ENCODE data around the gene FERMT3.

The FERMT3 gene

GRCh38 chr11:64219755-64220154, 13.2 kb downstream of the FERMT3 start:
- H3K36me3 ChIP-seq (ENCODE audit: control insufficient read depth in 1 of 2, insufficient read depth in 2 of 2, low read length in 2 of 2): peaks cover 32 to 36% of the 10 kb centered on the region in 2 experiments
- no peak overlapping the region for H2BK120ac ChIP-seq (ENCODE audit: insufficient read depth, low read length, poor library complexity)

GRCh38 chr11:64220271-64220670, 13.8 kb downstream of the FERMT3 start:
- Histone ChIP-seq H3K27ac (ENCODE audit: low read depth, low read length) (no peak overlapping the region), H3K4me2 (ENCODE audit: low read length) (no peak overlapping the region), H2AFZ (ENCODE audit: insufficient read depth, low read length, poor library complexity) (no peak overlapping the region), H3K4ac (ENCODE audit: low read depth, low read length) (no peak overlapping the region), H2BK120ac (ENCODE audit: insufficient read depth, low read length, poor library complexity) (no peak overlapping the region), H2BK12ac (ENCODE audit: low read length) (no peak overlapping the region), H4K8ac (ENCODE audit: low read depth, low read length) (no peak overlapping the region), H2BK5ac (ENCODE audit: low read depth, low read length, poor library complexity) (no peak overlapping the region), H3K4me3 (ENCODE audit: low read depth, low read length) (no peak overlapping the region), H3K9me3 (ENCODE audit: insufficient read depth, low read depth, low read length) (peaks cover 5% of the 10 kb centered on the region), H3K79me1 (ENCODE audit: low read length) (peaks cover 1% of the 10 kb centered on the region), H3K18ac (ENCODE audit: low read length) (no peak overlapping the region), H3K14ac (ENCODE audit: low read length) (no peak overlapping the region), H3K9ac (ENCODE audit: low read length) (no peak overlapping the region), H3K79me2 (ENCODE audit: control insufficient read depth, insufficient read depth, low read length, poor library complexity) (peaks cover 1% of the 10 kb centered on the region), H4K91ac (ENCODE audit: low read depth, low read length) (no peak overlapping the region), H4K12ac (ENCODE audit: low read depth, low read length) (no peak overlapping the region), H3K23ac (ENCODE audit: low read length) (no peak overlapping the region), H2AK5ac (ENCODE audit: low read length) (no peak overlapping the region), H3K27me3 (ENCODE audit: insufficient read depth, low read length) (no peaks in the 10 kb centered on the region), H3K36me3 (ENCODE audit: control insufficient read depth in 1 of 2, insufficient read depth in 2 of 2, low read length in 2 of 2) (peaks cover 33 to 36% of the 10 kb centered on the region in 2 experiments), H3K4me1 (ENCODE audit: control insufficient read depth in 1 of 2, insufficient read depth in 2 of 2, low read length in 2 of 2) (peaks cover 5 to 7% of the 10 kb centered on the region in 2 experiments)
- no peak for DNase-seq
- no CpG with 5 or more reads among the region's 17 CpGs for WGBS (ENCODE audit: extremely low coverage, insufficient coverage, insufficient read length)

More at GRCh38 chr11:64219755-64220154, 13.2 kb downstream of the FERMT3 start:
- H3K4me1 ChIP-seq (ENCODE audit: control insufficient read depth in 1 of 2, insufficient read depth in 2 of 2, low read length in 2 of 2): peaks cover 2 to 4% of the 10 kb centered on the region in 2 experiments
- no peak overlapping the region for H4K8ac ChIP-seq (ENCODE audit: low read depth, low read length)
- no peak overlapping the region for H3K4me2 ChIP-seq (ENCODE audit: low read length)
- no peak for DNase-seq
- H3K4me3 ChIP-seq (ENCODE audit: low read depth, low read length): no peak overlapping the region
- H2BK5ac ChIP-seq (ENCODE audit: low read depth, low read length, poor library complexity): no peak overlapping the region
- H3K4ac ChIP-seq (ENCODE audit: low read depth, low read length): no peak overlapping the region
- H3K9ac ChIP-seq (ENCODE audit: low read length): no peak overlapping the region
- no peak overlapping the region for H4K91ac ChIP-seq (ENCODE audit: low read depth, low read length)
- peaks cover 5% of the 10 kb centered on the region for H3K9me3 ChIP-seq (ENCODE audit: insufficient read depth, low read depth, low read length)
- no peaks in the 10 kb centered on the region for H3K27me3 ChIP-seq (ENCODE audit: insufficient read depth, low read length)
- no peak overlapping the region for H3K23ac ChIP-seq (ENCODE audit: low read length)
- no peak overlapping the region for H2AFZ ChIP-seq (ENCODE audit: insufficient read depth, low read length, poor library complexity)
- H2AK5ac ChIP-seq (ENCODE audit: low read length): no peak overlapping the region
- H3K79me2 ChIP-seq (ENCODE audit: control insufficient read depth, insufficient read depth, low read length, poor library complexity): no peaks in the 10 kb centered on the region
- no peak overlapping the region for H2BK12ac ChIP-seq (ENCODE audit: low read length)
- no peak overlapping the region for H3K27ac ChIP-seq (ENCODE audit: low read depth, low read length)
- no peak overlapping the region for H3K14ac ChIP-seq (ENCODE audit: low read length)
- no CpG with 5 or more reads among the region's 10 CpGs for WGBS (ENCODE audit: extremely low coverage, insufficient coverage, insufficient read length)
- H4K12ac ChIP-seq (ENCODE audit: low read depth, low read length): no peak overlapping the region
- no peaks in the 10 kb centered on the region for H3K79me1 ChIP-seq (ENCODE audit: low read length)
- no peak overlapping the region for H3K18ac ChIP-seq (ENCODE audit: low read length)

GRCh38 chr11:64220798-64221197, 14.3 kb downstream of the FERMT3 start:
- no CpG with 5 or more reads among the region's 14 CpGs for WGBS (ENCODE audit: extremely low coverage, insufficient coverage, insufficient read length)
- Histone ChIP-seq H2AFZ (ENCODE audit: insufficient read depth, low read length, poor library complexity) (no peak overlapping the region), H3K27me3 (ENCODE audit: insufficient read depth, low read length) (no peaks in the 10 kb centered on the region), H3K4me1 (ENCODE audit: control insufficient read depth in 1 of 2, insufficient read depth in 2 of 2, low read length in 2 of 2) (peaks cover 8 to 12% of the 10 kb centered on the region in 2 experiments), H3K18ac (ENCODE audit: low read length) (no peak overlapping the region), H2BK12ac (ENCODE audit: low read length) (no peak overlapping the region), H4K12ac (ENCODE audit: low read depth, low read length) (no peak overlapping the region), H2AK5ac (ENCODE audit: low read length) (no peak overlapping the region), H4K91ac (ENCODE audit: low read depth, low read length) (no peak overlapping the region), H2BK120ac (ENCODE audit: insufficient read depth, low read length, poor library complexity) (no peak overlapping the region), H3K27ac (ENCODE audit: low read depth, low read length) (no peak overlapping the region), H3K79me2 (ENCODE audit: control insufficient read depth, insufficient read depth, low read length, poor library complexity) (peaks cover 7% of the 10 kb centered on the region), H2BK5ac (ENCODE audit: low read depth, low read length, poor library complexity) (no peak overlapping the region), H3K36me3 (ENCODE audit: control insufficient read depth in 1 of 2, insufficient read depth in 2 of 2, low read length in 2 of 2) (peaks cover 33 to 36% of the 10 kb centered on the region in 2 experiments), H3K4me2 (ENCODE audit: low read length) (no peak overlapping the region), H3K23ac (ENCODE audit: low read length) (no peak overlapping the region), H3K9ac (ENCODE audit: low read length) (no peak overlapping the region), H3K4me3 (ENCODE audit: low read depth, low read length) (no peak overlapping the region), H4K8ac (ENCODE audit: low read depth, low read length) (no peak overlapping the region), H3K14ac (ENCODE audit: low read length) (no peak overlapping the region), H3K9me3 (ENCODE audit: insufficient read depth, low read depth, low read length) (peaks cover 5% of the 10 kb centered on the region), H3K4ac (ENCODE audit: low read depth, low read length) (no peak overlapping the region), H3K79me1 (ENCODE audit: low read length) (peaks cover 7% of the 10 kb centered on the region)
- no peak for DNase-seq

GRCh38 chr11:64222651-64223000, 16.1 kb downstream of the FERMT3 start:
- no peak overlapping the region for H2BK120ac ChIP-seq (ENCODE audit: insufficient read depth, low read length, poor library complexity)
- H2BK12ac ChIP-seq (ENCODE audit: low read length): no peak overlapping the region
- no peak overlapping the region for H3K4me2 ChIP-seq (ENCODE audit: low read length)
- H4K12ac ChIP-seq (ENCODE audit: low read depth, low read length): no peak overlapping the region
- no peak overlapping the region for H2AFZ ChIP-seq (ENCODE audit: insufficient read depth, low read length, poor library complexity)
- H4K8ac ChIP-seq (ENCODE audit: low read depth, low read length): no peak overlapping the region
- H3K18ac ChIP-seq (ENCODE audit: low read length): no peak overlapping the region
- no peak overlapping the region for H3K14ac ChIP-seq (ENCODE audit: low read length)
- no CpG with 5 or more reads among the region's 9 CpGs for WGBS (ENCODE audit: extremely low coverage, insufficient coverage, insufficient read length)
- H3K9me3 ChIP-seq (ENCODE audit: insufficient read depth, low read depth, low read length): peaks cover 5% of the 10 kb centered on the region
- H3K9ac ChIP-seq (ENCODE audit: low read length): no peak overlapping the region
- no peaks in the 10 kb centered on the region for H3K27me3 ChIP-seq (ENCODE audit: insufficient read depth, low read length)
- peaks cover 15% of the 10 kb centered on the region for H3K79me1 ChIP-seq (ENCODE audit: low read length)
- no peak overlapping the region for H3K27ac ChIP-seq (ENCODE audit: low read depth, low read length)
- H2AK5ac ChIP-seq (ENCODE audit: low read length): no peak overlapping the region
- H3K4me3 ChIP-seq (ENCODE audit: low read depth, low read length): no peak overlapping the region
- H3K79me2 ChIP-seq (ENCODE audit: control insufficient read depth, insufficient read depth, low read length, poor library complexity): peaks cover 12% of the 10 kb centered on the region
- peaks cover 33 to 36% of the 10 kb centered on the region in 2 experiments for H3K36me3 ChIP-seq (ENCODE audit: control insufficient read depth in 1 of 2, insufficient read depth in 2 of 2, low read length in 2 of 2)
- H3K4me1 ChIP-seq (ENCODE audit: control insufficient read depth in 1 of 2, insufficient read depth in 2 of 2, low read length in 2 of 2): peaks cover 15 to 20% of the 10 kb centered on the region in 2 experiments
- H2BK5ac ChIP-seq (ENCODE audit: low read depth, low read length, poor library complexity): no peak overlapping the region
- no peak overlapping the region for H3K4ac ChIP-seq (ENCODE audit: low read depth, low read length)
- no peak overlapping the region for H3K23ac ChIP-seq (ENCODE audit: low read length)
- H4K91ac ChIP-seq (ENCODE audit: low read depth, low read length): no peak overlapping the region
- no peak for DNase-seq

Measured in trophoblast cell (in vitro differentiated cells and primary cell).